Neuronal stem cell (in vitro differentiated cells): Measurements from ENCODE around the gene KCNK7.

Source experiments
- DNase-seq: peaks from one replicate; pipeline ENCODE4 v3.0.0-alpha.2; 2013; ENCODE audit warnings: low spot score
- H2AFZ ChIP-seq: one replicate; pipeline ENCODE4 v1.6.1; 2013; ENCODE audit warnings: mild to moderate bottlenecking, low read length, inconsistent platforms
- H2AK5ac ChIP-seq: 2 replicates; pipeline ENCODE4 v1.6.1; 2013; ENCODE audit warnings: low read depth, mild to moderate bottlenecking, inconsistent platforms, low read length, moderate library complexity, mixed read lengths
- H2BK120ac ChIP-seq: 2 replicates; pipeline ENCODE4 v1.6.1; 2013; ENCODE audit warnings: low read depth, mild to moderate bottlenecking, inconsistent platforms, low read length, moderate library complexity, mixed read lengths
- H2BK12ac ChIP-seq: one replicate; pipeline ENCODE4 v1.6.1; 2013; ENCODE audit warnings: low read length, inconsistent platforms
- H2BK15ac ChIP-seq: 2 replicates; pipeline ENCODE4 v1.6.1; 2013; ENCODE audit warnings: mild to moderate bottlenecking, low read length, inconsistent platforms, mixed read lengths
- H2BK5ac ChIP-seq: one replicate; pipeline ENCODE4 v1.6.1; 2013; ENCODE audit warnings: inconsistent platforms, mild to moderate bottlenecking, low read length, moderate library complexity
- H3K14ac ChIP-seq: one replicate; pipeline ENCODE4 v1.6.1; 2013; ENCODE audit warnings: low read length, inconsistent platforms
- H3K18ac ChIP-seq: 2 replicates; pipeline ENCODE4 v1.6.1; 2013; ENCODE audit warnings: low read length, inconsistent platforms
- H3K23ac ChIP-seq: 2 replicates; pipeline ENCODE4 v1.6.1; 2013; ENCODE audit warnings: low read depth, mild to moderate bottlenecking, mixed read lengths, low read length, inconsistent platforms; ENCODE audit not compliant: poor library complexity
- H3K27ac ChIP-seq: replicated peaks from 3 replicates; pipeline ENCODE4 v1.5.1; 2013; ENCODE audit warnings: low read length, inconsistent platforms
- H3K27me3 ChIP-seq, 3 experiments: 2 replicates each; pipeline ENCODE4 v1.6.1; 2013; ENCODE audit warnings: low read length in 3 of 3, mild to moderate bottlenecking in 2 of 3, inconsistent platforms in 1 of 3, low read depth in 1 of 3, mixed read lengths in 1 of 3, moderate library complexity in 1 of 3; ENCODE audit not compliant: control insufficient read depth in 3 of 3, insufficient read depth in 3 of 3
- H3K36me3 ChIP-seq, 2 donors: replicated peaks in 1 of 2; 2 replicates each; pipeline ENCODE4 v1.6.1; 2013; ENCODE audit warnings: low read length in 2 of 2; ENCODE audit not compliant: control insufficient read depth in 2 of 2, insufficient read depth in 2 of 2
- H3K4ac ChIP-seq: 2 replicates; pipeline ENCODE4 v1.6.1; 2013; ENCODE audit warnings: inconsistent platforms, mild to moderate bottlenecking, low read length, moderate library complexity
- H3K4me1 ChIP-seq, 2 donors: 1 replicate in 1 of 2; 2 replicates in 1 of 2; pipeline ENCODE4 v1.6.1; 2013; ENCODE audit warnings: low read length in 2 of 2, low read depth in 1 of 2; ENCODE audit not compliant: control insufficient read depth in 2 of 2, insufficient read depth in 1 of 2
- H3K4me2 ChIP-seq: one replicate; pipeline ENCODE4 v1.6.1; 2013; ENCODE audit warnings: mild to moderate bottlenecking, low read length, inconsistent platforms; ENCODE audit not compliant: insufficient read depth, poor library complexity, severe bottlenecking
- H3K4me3 ChIP-seq, 2 donors: 2 replicates each; pipeline ENCODE4 v1.5.1; 2013; ENCODE audit warnings: low read length in 2 of 2, mild to moderate bottlenecking in 2 of 2, inconsistent platforms in 1 of 2, moderate library complexity in 1 of 2
- H3K79me1 ChIP-seq: one replicate; pipeline ENCODE4 v1.6.1; 2013; ENCODE audit warnings: low read depth, mild to moderate bottlenecking, inconsistent platforms, low read length, moderate library complexity
- H3K9ac ChIP-seq: one replicate; pipeline ENCODE4 v1.6.1; 2013; ENCODE audit warnings: mild to moderate bottlenecking, low read depth, low read length, inconsistent platforms; ENCODE audit not compliant: poor library complexity
- H3K9me3 ChIP-seq, 2 donors: replicated peaks in 1 of 2; 2 replicates each; pipeline versions ENCODE3 to v1.6.1; 2013; ENCODE audit warnings: low read length in 2 of 2, mild to moderate bottlenecking in 2 of 2, inconsistent platforms in 1 of 2, low read depth in 1 of 2, mixed read lengths in 1 of 2, moderate library complexity in 1 of 2; ENCODE audit not compliant: control insufficient read depth in 2 of 2, insufficient read depth in 1 of 2
- H4K8ac ChIP-seq: one replicate; pipeline ENCODE4 v1.6.1; 2013; ENCODE audit warnings: low read depth, mild to moderate bottlenecking, inconsistent platforms, low read length, moderate library complexity
- H4K91ac ChIP-seq: one replicate; pipeline ENCODE4 v1.6.1; 2013; ENCODE audit warnings: low read length, low read depth, mild to moderate bottlenecking, inconsistent platforms; ENCODE audit not compliant: poor library complexity
- WGBS, 2 donors: extraction: QIAGEN DNeasy Blood & Tissue Kit; methylation state at CpG; one replicate each; pipeline ENCODE4 v1.1.7; 2013; ENCODE audit warnings: missing lambda C conversion rate in 2 of 2, mixed read lengths in 1 of 2; ENCODE audit not compliant: insufficient read length in 2 of 2, insufficient replicate concordance in 1 of 2; ENCODE audit errors: extremely low coverage in 2 of 2; 5-methylcytosine and 5-hydroxymethylcytosine counted together

Gene KCNK7

GRCh38 chr11:65613091-65613928 is 17.7 kb upstream of the KCNK7 start:
- H2AFZ ChIP-seq, result peak overlapping the region; percentile 77
- peak overlapping the region; percentile 72 for H2BK5ac ChIP-seq
- H3K9me3 ChIP-seq, result no peaks in the 10 kb centered on the region
- H3K4me2 ChIP-seq, result peak overlapping the region; percentile 89
- WGBS, 2 donors, result no CpG with 5 or more reads among the region's 43 CpGs
- H3K4me1 ChIP-seq, result peaks cover 21 to 31% of the 10 kb centered on the region in 2 donors
- peak overlapping the region; percentile 94 for H2BK15ac ChIP-seq
- peak overlapping the region; percentile 91 for H2BK12ac ChIP-seq
- H3K36me3 ChIP-seq, result peaks cover 22 to 63% of the 10 kb centered on the region in 2 donors
- H3K14ac ChIP-seq, result peak overlapping the region; percentile 31
- peak overlapping the region; percentile 84 for H3K27ac ChIP-seq
- H3K79me1 ChIP-seq, result peaks cover 19% of the 10 kb centered on the region
- H2AK5ac ChIP-seq, result peak overlapping the region; percentile 98
- DNase-seq, result no peak
- H3K4me3 ChIP-seq, result peak overlapping the region; percentile 89 to 98
- peak overlapping the region; percentile 80 for H3K9ac ChIP-seq
- H3K4ac ChIP-seq, result peak overlapping the region; percentile 93
- H3K27me3 ChIP-seq, result no peaks in the 10 kb centered on the region
- peak overlapping the region; percentile 26 for H4K91ac ChIP-seq
- H2BK120ac ChIP-seq, result no peak overlapping the region
- H4K8ac ChIP-seq, result no peak overlapping the region
- H3K23ac ChIP-seq, result peak overlapping the region; percentile 86
- H3K18ac ChIP-seq, result peak overlapping the region; percentile 80

- Histone ChIP-seq H2BK15ac (peak overlapping the region; percentile 94), H2BK120ac (no peak overlapping the region), H3K27ac (no peak overlapping the region), H3K79me1 (peaks cover 19% of the 10 kb centered on the region), H3K4me3 (peak overlapping the region; percentile 2 to 98), H3K4ac (peak overlapping the region; percentile 93), H2BK12ac (no peak overlapping the region), H2AFZ (no peak overlapping the region), H4K91ac (no peak overlapping the region), H4K8ac (no peak overlapping the region), H3K4me2 (no peak overlapping the region), H3K36me3 (peaks cover 20 to 63% of the 10 kb centered on the region in 2 donors), H3K27me3 (no peaks in the 10 kb centered on the region), H3K23ac (peak overlapping the region; percentile 86), H3K9ac (peak overlapping the region; percentile 80), H3K4me1 (peaks cover 23 to 31% of the 10 kb centered on the region in 2 donors), H2BK5ac (peak overlapping the region; percentile 72), H3K18ac (no peak overlapping the region), H3K14ac (peak overlapping the region; percentile 31), H3K9me3 (no peaks in the 10 kb centered on the region), H2AK5ac (peak overlapping the region; percentile 98)
- no peak for DNase-seq
- no CpG with 5 or more reads among the region's 7 CpGs for WGBS, 2 donors
Observed at GRCh38 chr11:65612691-65613090, 17.1 kb upstream of the KCNK7 start.

- Histone ChIP-seq H3K4me1 (peaks cover 26 to 31% of the 10 kb centered on the region in 2 donors), H4K8ac (no peak overlapping the region), H2BK12ac (no peak overlapping the region), H2BK120ac (no peak overlapping the region), H3K18ac (peak overlapping the region; percentile 37), H3K79me1 (peaks cover 19% of the 10 kb centered on the region), H3K4me2 (peak overlapping the region; percentile 31), H3K14ac (no peak overlapping the region), H3K4ac (no peak overlapping the region), H3K36me3 (peaks cover 18 to 63% of the 10 kb centered on the region in 2 donors), H3K27me3 (no peaks in the 10 kb centered on the region), H4K91ac (no peak overlapping the region), H2BK5ac (no peak overlapping the region), H3K4me3 (peak overlapping the region in 1 of 2 donors; percentile 98), H3K23ac (peak overlapping the region; percentile 18), H3K9ac (peak overlapping the region; percentile 50), H3K27ac (no peak overlapping the region), H2AK5ac (peak overlapping the region; percentile 98), H2AFZ (no peak overlapping the region), H2BK15ac (no peak overlapping the region), H3K9me3 (no peaks in the 10 kb centered on the region)
- no peak for DNase-seq
- WGBS, 2 donors, result no CpG with 5 or more reads among the region's 12 CpGs
Observed at GRCh38 chr11:65611758-65612603, 16.4 kb upstream of the KCNK7 start.
